ENCODE data around the gene SNTB2. TPM values are rescaled to one million over a fixed set of nuclear protein-coding genes. Genes with fewer than 3 reads are reported as not detected.
A peak's percentile ranks its signal among the peaks of the same experiment; 100 is the strongest.
"Not testable (repeated sequence)": the region's sequence is repeated elsewhere in the genome, so short reads cannot be mapped to it uniquely, and the experiment has no call there.

Gene SNTB2
- total RNA-seq, 1 donor from 2014 or later, result 69.3 TPM

GRCh38 chr16:69233124-69233523, 46.2 kb downstream of the SNTB2 start:
- DNase-seq (ENCODE audit: low read depth in 2 of 2), result peak in 1 of 2 donors; percentile 41

GRCh38 chr16:69234460-69234859, 47.5 kb downstream of the SNTB2 start:
- DNase-seq (ENCODE audit: low read depth in 2 of 2), result no peak

- DNase-seq (ENCODE audit: low read depth in 2 of 2), result no peak
Observed at GRCh38 chr16:69236319-69236718, 49.4 kb downstream of the SNTB2 start.

GRCh38 chr16:69237296-69237695, 50.3 kb downstream of the SNTB2 start:
- DNase-seq (ENCODE audit: low read depth in 2 of 2), result no peak

GRCh38 chr16:69239851-69240250, 52.9 kb downstream of the SNTB2 start:
- no peak for DNase-seq (ENCODE audit: low read depth in 2 of 2)

- no peak for DNase-seq (ENCODE audit: low read depth in 2 of 2)
Observed at GRCh38 chr16:69240331-69240730, 53.4 kb downstream of the SNTB2 start.

- no peak for DNase-seq (ENCODE audit: low read depth in 2 of 2)
Observed at GRCh38 chr16:69241926-69242325, 55.0 kb downstream of the SNTB2 start.

- DNase-seq (ENCODE audit: low read depth in 2 of 2), result no peak
Observed at GRCh38 chr16:69243479-69243878, 56.5 kb downstream of the SNTB2 start.

- DNase-seq (ENCODE audit: low read depth in 2 of 2), result no peak
Observed at GRCh38 chr16:69244336-69244735, 57.4 kb downstream of the SNTB2 start.

GRCh38 chr16:69250081-69250480, 63.1 kb downstream of the SNTB2 start:
- DNase-seq (ENCODE audit: low read depth in 2 of 2), result no peak

GRCh38 chr16:69253870-69254341, 66.9 kb downstream of the SNTB2 start:
- no peak for DNase-seq (ENCODE audit: low read depth in 2 of 2)

GRCh38 chr16:69259428-69259764, 72.4 kb downstream of the SNTB2 start:
- DNase-seq (ENCODE audit: low read depth in 2 of 2), result not testable (repeated sequence)

GRCh38 chr16:69260019-69260418, 73.1 kb downstream of the SNTB2 start:
- DNase-seq (ENCODE audit: low read depth in 2 of 2), result no peak

- no peak for DNase-seq (ENCODE audit: low read depth in 2 of 2)
Observed at GRCh38 chr16:69260506-69260905, 73.5 kb downstream of the SNTB2 start.

GRCh38 chr16:69266334-69267063, 79.5 kb downstream of the SNTB2 start:
- no peak for DNase-seq (ENCODE audit: low read depth in 2 of 2)

GRCh38 chr16:69267633-69268032, 80.7 kb downstream of the SNTB2 start:
- no peak for DNase-seq (ENCODE audit: low read depth in 2 of 2)

- DNase-seq (ENCODE audit: low read depth in 2 of 2), result no peak
Observed at GRCh38 chr16:69270395-69270794, 83.4 kb downstream of the SNTB2 start.

GRCh38 chr16:69270831-69271230, 83.9 kb downstream of the SNTB2 start:
- DNase-seq (ENCODE audit: low read depth in 2 of 2), result no peak

- no peak for DNase-seq (ENCODE audit: low read depth in 2 of 2)
Observed at GRCh38 chr16:69273009-69273408, 86.0 kb downstream of the SNTB2 start.

GRCh38 chr16:69274699-69275235, 87.8 kb downstream of the SNTB2 start:
- no peak for DNase-seq (ENCODE audit: low read depth in 2 of 2)

- DNase-seq (ENCODE audit: low read depth in 2 of 2), result peak in 1 of 2 donors; percentile 17
Observed at GRCh38 chr16:69276148-69277115, 89.5 kb downstream of the SNTB2 start.

- no peak for DNase-seq (ENCODE audit: low read depth in 2 of 2)
Observed at GRCh38 chr16:69277413-69277812, 90.4 kb downstream of the SNTB2 start.
